Left kidney (tissue), 8 donors: ENCODE data around the gene GRM6. TPM values are rescaled to one million over a fixed set of nuclear protein-coding genes. Genes with fewer than 3 reads are reported as not detected.

Experiments
- DNase-seq: peaks from one replicate; pipeline ENCODE4 v3.0.0-alpha.2; 2013
- long read RNA-seq, 8 donors: transcript quantifications; one replicate each; lab custom pipeline, GENCODE V29; 2026
- polyA plus RNA-seq: library from polyadenylated mRNA; unstranded; fragments of 120-200 nt; gene quantifications from one replicate; pipeline ENCODE4 v1.2.1, GENCODE V29; 2013; ENCODE audit not compliant: insufficient read length

Gene GRM6
- 1.9 TPM for polyA plus RNA-seq
- long read RNA-seq, donor 1: 0 reads
- long read RNA-seq, donor 2: 0 reads
- long read RNA-seq, donor 3: 0 reads
- long read RNA-seq, donor 4: 0 reads
- long read RNA-seq, donor 5: 0 reads
- long read RNA-seq, donor 6: 0 reads
- long read RNA-seq, donor 7: 0 reads
- long read RNA-seq, donor 8: 0 reads

- DNase-seq: peak; percentile 7
These were observed at the start of gene GRM6 for GRCh38 chr5:178994580-178995340. TSS of gene GRM6 (minus strand) at chr5:178995320. CDS start at chr5:178994944, 376 bp downstream.

DNA sequence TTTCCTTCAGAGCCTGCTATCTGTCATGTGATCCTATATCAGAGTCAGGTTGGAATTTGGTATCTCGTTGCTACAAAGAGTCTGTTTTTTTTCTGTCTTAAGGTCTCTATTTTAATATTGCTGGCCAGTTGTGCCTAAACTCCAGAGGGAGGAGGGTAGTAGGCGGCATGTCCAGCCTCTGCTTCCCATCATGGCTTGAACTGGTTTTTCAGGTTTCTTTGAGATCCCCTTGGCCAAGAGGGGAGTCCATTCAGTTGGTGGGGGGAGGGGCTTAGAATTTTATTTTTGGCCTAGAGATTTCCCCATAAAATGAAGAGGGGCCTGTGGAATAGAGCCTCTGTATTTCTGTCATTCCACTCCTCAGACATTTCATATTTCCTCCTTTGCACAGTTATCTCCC, 49.6 kb upstream of the GRM6 start:
- no peak for DNase-seq

- DNase-seq: no peak
These were observed 38.0 kb upstream of the GRM6 start for GRCh38 chr5:179033004-179033580.

GRCh38 chr5:179023528-179024189, 28.5 kb upstream of the GRM6 start, which contains the start of gene ZNF879:
TSS of gene ZNF879 (plus strand) at chr5:179023804. CDS start at chr5:179025005, 1,201 bp downstream.
- peak; percentile 95 for DNase-seq

GRCh38 chr5:179008667-179009066, 13.5 kb upstream of the GRM6 start:
- no peak for DNase-seq

DNA sequence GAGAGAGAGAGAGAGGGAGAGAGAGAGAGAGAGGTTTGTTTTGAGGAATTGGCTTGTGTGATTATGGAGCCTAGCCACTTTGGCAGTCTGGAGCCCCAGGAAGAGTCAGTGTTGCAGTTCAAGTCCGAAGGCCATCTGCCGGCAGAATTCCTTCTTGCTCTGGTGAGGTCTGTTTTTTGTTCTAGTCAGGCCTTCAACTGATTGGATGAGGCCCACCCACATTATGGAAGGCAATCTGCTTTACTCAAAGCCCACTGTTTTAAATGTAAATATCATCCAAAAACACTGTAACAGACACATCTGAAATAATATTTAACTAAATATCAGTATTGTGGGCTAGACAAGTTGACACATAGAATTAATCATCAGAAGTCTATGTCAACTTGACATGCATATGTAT, 11.4 kb upstream of the GRM6 start:
- no peak for DNase-seq

DNA sequence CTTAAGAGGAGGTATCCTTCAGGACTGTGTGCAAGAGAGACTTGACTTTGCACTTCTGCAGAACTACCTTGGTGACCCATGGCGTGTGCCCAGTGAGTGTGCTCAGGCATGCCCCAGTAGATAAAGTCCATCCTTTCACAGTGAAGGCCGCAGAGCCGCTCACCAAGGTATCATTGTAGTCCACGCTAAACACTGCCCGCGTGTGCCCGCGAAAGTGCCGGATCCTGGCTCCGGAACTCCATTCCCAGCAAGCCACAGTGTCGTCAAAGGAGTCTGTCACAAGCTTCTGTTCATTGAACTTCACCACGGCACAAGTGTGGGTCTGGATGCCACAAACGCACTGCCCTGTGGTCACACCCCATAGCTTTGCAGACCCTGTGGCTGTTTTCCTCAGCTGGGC, 3.3 kb upstream of the GRM6 start:
- DNase-seq: no peak

GRCh38 chr5:178997191-178997590, 2.1 kb upstream of the GRM6 start:
- no peak for DNase-seq

- no peak for DNase-seq
These were observed 1.0 kb upstream of the GRM6 start for GRCh38 chr5:178996156-178996555.

- DNase-seq: no peak
These were observed 196 bp upstream of the GRM6 start for GRCh38 chr5:178995341-178995690.

DNA sequence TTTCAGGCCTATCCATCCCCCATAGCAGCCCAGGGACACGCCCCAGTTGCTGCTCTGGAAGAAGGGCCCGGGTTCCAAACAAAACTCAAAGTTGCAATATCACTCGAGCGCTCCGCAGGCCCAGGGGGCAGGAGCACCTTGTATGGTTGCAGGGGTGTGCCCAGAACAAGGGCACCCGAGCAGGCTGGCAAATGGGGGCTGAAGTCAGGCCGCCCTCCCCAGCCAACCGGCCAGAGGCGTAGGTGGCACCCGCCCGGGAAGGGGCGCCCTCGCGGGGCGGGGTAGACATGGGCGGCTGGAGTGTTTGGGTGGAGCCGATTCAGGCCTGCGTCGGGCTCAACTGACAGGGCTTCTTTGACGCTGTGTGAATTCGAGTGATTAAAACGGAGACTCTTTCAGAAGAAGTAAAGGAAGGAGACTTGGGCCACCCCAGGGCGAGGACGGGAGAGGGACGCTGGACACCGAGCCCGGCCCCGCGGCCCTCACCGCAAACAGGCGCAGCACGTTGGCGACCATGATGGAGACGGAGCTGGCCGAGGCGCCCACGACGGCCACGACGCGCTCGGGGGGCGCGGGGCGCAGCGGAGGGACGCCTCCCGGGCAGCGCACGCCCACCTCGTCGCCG, 1.1 kb downstream of the GRM6 start:
- DNase-seq: no peak

DNA sequence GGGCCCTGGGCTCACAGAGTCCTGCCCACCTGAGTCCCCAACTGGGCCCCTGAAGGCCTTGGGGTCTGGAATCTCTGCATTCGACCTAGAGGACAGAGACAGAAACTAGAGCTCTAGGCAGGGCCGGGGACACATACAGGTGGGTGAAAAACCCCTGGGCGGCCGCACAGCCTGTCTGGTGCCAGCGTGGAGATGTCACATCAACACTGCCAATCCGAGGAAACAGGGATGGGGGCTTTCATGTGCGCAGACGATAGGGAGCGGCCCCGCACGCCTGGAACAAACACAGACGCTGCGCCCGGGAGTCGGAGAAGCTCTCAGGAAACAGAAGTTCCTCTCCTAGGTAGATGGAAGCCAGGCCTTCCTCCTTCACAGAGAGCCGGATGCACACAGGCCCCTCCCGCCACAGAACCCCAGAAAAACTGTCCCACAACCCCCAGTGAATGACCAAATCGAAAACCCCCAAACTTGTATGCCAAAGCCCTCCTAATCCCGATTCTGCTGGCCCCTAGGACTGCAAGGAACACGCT, 1.8 kb downstream of the GRM6 start:
- DNase-seq: no peak

DNA sequence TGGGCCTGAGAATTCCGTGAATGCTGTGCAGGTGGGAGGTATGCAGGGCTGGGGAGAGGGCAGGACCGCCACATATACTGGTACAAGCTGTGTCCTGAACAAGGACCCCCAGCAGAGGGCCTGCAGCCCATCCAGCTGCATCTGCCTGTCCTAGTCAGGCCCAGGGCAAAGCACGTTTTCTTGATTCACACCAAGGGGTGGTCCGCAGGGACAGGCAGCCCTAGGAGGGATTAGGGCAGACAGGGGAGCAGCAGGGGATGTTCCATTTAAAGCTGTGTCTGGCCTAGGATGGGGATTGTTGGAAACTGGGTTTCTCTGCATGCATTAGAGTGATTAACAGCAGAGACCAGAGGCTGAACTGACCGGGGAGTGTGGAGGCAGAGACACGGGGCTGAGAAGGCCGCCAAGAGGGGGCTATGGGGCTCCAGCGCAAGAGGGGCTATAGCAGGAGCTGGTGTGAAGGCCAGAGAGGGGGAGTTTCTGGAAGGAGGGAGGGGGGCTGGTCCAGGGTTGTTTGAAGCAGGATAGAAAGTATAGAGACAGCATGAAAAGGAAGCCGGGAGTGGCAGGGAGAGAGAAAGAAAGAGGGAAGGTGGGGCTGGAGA, 2.7 kb downstream of the GRM6 start:
- DNase-seq: no peak

GRCh38 chr5:178991190-178992145, 3.7 kb downstream of the GRM6 start:
- no peak for DNase-seq

DNA sequence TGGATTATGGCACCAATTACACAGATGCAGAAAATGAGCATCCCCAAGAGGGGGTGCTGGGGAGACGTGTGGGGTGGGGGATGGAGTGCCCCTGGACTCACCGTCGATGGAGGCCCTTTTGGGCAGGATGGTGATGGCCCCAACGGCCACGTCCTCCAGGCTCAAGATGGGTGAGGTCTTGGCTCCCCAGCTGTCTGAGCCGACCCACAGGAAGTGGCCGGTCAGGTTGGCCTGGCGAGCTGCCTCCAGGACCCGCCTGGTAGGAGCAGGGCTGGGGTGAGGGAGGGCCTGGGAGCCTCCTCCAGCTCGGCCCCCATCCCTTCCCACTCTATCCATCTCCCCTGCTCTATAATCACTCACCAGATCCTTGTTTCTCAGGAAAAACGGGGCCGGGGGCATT, 4.6 kb downstream of the GRM6 start:
- DNase-seq: no peak

- DNase-seq: no peak
These were observed 5.8 kb downstream of the GRM6 start for GRCh38 chr5:178989311-178989710.

DNA sequence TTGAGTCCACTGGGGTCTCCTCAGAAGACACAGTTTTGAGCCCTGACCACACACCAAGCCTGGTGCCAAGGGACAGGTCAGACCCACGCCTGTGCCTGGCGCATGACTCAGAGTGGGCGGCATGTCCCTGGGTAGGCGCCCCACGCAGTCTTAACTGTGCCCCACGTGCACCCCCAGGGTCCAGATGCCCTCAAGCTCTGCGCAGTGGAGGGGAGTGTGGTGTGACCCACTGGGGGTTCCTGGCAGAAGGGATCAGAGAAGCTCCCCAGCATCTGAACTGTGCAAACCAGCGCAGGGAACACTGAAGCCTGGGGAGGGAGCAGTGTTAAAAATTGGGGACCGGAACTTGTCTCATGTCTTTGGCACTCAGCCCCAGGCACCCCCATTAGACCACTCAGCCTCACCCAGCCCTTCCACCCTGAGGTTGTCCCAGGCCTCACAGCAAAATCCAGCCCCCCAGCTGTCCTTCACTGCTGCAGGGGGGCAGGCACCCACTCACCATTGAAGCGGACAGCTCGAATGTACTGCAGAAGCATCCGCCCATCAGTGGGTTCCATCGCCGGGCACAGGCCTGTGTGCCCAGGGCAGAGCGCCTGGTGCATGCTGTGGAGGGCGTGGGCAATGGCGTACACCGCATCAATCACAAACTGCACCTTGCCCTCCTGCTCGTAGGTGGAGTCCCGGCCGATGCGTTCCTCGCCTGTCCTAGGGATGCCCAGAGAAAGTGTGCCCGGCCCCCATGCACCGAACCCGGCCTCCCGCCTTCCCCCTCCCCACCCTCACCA, 6.5 kb downstream of the GRM6 start:
- DNase-seq: no peak

- DNase-seq: no peak
These were observed 8.7 kb downstream of the GRM6 start for GRCh38 chr5:178986326-178986960.
